ENCODE measurements around the gene PRPF6.

DNA sequence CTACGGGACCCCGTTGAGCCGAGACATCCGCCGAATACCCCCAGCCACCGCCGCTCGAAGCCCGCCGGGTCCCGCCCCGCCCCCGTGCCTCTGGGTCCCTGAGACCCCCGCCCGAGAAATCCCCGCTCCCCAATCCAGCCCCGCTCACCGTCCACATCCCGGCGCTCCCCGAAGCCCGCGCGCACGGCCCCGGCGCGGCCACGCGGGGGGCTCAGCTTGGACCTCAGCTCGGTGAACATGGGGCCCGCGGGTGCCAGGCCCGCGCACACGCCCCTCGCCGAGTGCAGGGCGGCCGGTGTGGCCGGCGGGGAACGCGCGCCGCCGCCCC, 1.7 kb upstream of the PRPF6 start:
- TF ChIP-seq, protein P1, sequence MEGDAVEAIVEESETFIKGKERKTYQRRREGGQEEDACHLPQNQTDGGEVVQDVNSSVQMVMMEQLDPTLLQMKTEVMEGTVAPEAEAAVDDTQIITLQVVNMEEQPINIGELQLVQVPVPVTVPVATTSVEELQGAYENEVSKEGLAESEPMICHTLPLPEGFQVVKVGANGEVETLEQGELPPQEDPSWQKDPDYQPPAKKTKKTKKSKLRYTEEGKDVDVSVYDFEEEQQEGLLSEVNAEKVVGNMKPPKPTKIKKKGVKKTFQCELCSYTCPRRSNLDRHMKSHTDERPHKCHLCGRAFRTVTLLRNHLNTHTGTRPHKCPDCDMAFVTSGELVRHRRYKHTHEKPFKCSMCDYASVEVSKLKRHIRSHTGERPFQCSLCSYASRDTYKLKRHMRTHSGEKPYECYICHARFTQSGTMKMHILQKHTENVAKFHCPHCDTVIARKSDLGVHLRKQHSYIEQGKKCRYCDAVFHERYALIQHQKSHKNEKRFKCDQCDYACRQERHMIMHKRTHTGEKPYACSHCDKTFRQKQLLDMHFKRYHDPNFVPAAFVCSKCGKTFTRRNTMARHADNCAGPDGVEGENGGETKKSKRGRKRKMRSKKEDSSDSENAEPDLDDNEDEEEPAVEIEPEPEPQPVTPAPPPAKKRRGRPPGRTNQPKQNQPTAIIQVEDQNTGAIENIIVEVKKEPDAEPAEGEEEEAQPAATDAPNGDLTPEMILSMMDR (IDR thresholded peaks at IDR 0.05), result no peak
- TF ChIP-seq ZFX (IDR thresholded peaks at IDR 0.05; ENCODE audit: borderline replicate concordance), result no peak

Measured in 22Rv1 (cell line).